Measurements from ENCODE around the gene ATOH1.

DNA sequence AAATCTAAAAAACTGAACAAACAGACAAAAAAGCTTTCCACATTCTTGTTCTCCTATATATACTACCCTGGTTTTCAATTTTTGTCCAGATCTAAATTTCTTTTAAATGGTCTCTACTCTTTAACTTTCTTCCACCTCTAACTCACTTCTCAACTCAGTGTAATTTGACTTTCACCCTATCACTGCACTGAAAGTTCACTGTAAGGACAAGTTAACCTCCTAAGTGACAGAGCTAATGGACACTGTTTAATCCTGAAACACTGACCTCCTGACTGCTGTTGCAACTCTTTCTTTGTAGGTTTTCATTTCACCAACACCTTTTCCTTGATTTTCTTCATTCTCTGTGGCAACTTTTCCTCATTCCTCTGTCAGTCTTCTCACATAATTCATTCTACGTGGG, 50.0 kb downstream of the ATOH1 start:
- TF ChIP-seq, protein P1, sequence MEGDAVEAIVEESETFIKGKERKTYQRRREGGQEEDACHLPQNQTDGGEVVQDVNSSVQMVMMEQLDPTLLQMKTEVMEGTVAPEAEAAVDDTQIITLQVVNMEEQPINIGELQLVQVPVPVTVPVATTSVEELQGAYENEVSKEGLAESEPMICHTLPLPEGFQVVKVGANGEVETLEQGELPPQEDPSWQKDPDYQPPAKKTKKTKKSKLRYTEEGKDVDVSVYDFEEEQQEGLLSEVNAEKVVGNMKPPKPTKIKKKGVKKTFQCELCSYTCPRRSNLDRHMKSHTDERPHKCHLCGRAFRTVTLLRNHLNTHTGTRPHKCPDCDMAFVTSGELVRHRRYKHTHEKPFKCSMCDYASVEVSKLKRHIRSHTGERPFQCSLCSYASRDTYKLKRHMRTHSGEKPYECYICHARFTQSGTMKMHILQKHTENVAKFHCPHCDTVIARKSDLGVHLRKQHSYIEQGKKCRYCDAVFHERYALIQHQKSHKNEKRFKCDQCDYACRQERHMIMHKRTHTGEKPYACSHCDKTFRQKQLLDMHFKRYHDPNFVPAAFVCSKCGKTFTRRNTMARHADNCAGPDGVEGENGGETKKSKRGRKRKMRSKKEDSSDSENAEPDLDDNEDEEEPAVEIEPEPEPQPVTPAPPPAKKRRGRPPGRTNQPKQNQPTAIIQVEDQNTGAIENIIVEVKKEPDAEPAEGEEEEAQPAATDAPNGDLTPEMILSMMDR (IDR thresholded peaks at IDR 0.05), result no peak
- no peak for TF ChIP-seq POLR2A (IDR thresholded peaks at IDR 0.05)
